Kidney tubule cell (primary cell): ENCODE results near the gene OSGEP.
A peak's percentile ranks its signal among the peaks of the same experiment; 100 is the strongest.

ENCODE experiments used
- DNase-seq: peaks from one replicate; pipeline ENCODE4 v3.0.0-alpha.2; 2018; ENCODE audit warnings: low spot score

Gene OSGEP

DNA sequence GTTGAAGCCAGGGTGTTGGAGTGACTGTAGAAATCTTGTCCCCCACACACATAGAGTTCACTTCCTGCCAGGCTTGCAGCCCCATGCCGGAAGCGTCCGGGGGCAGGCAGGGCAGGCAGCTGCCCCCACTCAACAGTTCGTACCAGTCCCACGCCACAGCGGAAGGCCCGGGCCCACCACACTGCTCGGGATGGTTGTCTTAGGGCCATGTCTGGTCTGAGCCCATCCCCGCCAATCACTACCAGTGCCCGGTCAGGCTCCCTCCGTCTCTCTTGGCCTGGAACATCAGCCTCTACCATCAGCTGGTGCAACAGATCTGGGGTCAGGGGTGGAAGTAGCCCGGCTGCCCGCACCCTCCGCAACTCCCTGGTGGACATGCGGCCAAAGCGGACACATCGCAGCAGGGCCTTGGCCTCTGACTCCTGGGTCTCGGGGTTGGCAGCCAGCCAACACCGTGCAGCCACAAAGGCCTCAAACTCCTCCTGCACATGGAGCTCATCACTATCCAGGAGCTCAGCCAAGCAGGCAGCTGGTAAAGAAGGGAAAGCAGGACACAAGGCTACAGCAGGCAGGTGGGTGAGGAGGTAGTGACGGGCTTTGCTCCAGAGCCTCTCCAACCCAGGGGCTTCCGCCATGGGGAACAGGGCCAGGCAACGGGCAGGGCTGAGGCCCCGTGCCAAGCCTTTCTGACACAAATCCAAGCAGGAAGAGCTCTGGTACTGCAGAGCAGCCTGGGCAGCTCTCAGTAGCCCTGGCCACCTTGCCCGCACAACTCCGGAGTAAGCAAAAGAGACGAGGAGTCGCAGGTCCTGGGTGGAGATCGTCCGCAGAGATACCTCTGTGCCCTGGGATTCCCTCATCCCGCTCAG lies 24.6 kb downstream of the OSGEP start:
- no peak for DNase-seq

DNA sequence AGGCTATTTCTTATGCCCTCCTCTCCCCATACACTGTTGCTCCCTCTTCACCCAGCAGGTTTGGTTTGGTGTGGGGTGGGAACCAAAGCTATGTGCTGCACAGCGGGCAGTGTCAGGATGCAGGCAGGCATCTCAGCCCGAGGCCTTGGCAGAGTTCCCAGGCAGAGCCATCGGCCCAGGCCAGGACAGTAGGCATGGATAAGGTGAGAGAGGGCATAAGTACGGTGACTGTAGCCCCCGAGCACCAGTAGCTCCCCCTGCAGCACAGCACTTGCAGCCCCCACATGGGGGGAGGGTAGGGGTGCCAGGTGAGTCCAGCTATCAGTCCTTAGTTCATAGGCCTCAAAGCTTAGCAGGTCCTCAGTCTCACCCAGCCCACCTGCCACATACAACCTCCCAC lies 25.8 kb downstream of the OSGEP start:
- no peak for DNase-seq

DNA sequence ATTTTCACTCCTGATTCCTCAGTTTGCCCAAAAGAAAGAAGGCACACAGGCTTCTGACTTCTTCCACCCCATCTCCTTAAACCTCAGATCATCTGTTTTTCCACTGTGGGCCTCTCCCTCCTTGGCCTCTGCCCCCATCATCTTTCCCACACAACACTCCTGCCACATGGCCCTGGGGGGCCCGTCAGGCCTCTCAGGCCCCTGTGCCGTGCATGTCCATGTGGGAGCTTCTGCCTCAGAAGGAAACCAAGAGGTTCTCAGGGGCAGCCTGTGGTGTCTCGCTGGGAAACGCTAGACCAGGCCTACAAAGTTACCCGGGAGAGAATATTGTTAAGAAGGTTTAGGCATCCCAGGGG lies 26.6 kb downstream of the OSGEP start:
- no peak for DNase-seq

DNA sequence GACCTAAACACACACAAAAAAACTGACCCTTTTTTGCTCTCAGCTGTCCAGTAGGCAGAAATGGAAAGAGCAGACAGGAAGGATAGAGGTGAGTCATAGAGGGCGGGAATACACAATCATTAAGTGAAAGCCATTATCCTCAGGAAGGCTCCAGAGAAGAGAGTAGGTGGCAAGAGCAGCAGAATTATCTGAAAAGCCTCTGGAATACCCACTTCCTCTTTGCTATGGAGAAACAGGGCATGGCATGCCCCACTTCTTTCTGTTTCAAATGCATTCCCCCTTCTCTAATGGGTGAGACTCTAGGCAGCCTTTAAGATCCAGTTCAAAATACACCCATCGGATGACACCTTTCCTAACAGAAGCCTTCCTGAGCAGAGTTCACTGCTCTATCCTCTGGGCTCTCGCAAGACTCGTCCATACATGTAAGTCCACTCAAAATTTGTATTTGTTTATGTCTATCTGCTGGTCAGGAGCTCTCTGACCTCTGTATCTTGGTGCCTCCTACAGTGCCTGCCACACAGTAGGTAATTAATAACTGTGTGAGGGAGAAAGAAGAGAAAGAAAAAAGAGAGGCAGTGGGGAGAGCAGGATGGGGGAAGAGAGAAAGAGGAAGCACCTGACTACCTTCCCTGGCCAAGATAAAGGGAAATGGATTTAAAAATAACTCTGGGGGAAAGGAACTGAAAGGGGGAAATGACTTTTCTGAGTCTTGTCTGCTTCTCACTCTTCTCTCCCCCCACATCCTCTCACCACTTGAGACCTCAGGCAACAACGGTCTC lies 27.2 kb downstream of the OSGEP start:
- DNase-seq = peak; percentile 73

DNA sequence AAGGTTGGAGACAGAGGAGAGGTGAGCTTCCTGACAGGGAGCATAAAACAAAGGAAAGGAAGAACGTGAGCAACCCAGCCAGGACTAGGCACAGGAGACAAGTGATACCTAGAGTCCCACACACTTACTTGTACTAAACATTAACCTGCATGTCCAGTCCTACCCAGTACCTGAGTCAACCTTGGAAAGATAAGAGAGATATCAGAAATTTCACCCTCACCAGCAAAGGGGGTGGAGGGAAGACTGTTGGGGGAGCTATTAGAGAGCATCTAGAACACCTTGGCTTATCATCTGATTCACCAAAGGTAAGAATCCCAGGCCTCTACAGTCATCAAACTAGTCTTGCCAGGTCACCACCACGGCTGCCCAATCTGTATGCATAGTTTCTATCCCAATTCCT lies 29.8 kb downstream of the OSGEP start:
- DNase-seq = no peak

DNA sequence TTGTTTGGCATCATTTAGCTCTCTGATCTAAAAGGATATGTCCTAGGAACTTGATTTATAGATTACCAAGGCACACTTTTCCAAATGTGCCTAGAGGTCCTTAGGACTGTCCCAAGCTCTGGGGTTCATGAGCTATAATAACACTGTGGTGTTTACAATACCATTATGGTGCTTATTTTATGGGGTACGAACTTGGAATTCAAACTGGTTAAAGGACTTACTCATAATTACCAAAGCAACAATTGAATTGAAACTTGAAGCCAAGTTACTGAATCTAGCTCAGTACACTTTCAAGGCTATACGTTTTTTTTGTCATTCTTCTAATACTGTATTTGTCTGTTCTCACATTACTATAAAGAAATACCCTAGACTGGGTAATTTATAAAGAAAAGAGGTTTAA lies 31.7 kb downstream of the OSGEP start:
- no peak for DNase-seq

DNA sequence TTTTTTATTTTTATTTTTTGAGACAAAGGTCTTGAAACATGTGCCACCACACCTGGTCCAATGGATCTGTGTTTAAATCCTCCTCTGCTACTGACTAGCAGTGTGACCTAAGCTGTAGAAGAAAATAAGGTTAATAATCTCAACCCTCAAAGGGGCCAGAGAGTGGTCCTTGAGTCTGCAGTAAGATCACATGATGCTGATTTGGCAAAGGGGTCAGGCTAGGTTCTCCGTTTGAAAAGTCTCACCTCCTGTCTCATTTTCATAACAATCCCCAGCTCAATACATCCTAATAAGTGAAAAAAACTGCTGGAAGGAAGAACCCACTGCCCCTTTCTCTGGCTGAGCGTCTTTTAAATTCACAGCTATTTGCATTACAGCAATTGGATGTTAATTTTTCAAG lies 33.3 kb downstream of the OSGEP start:
- DNase-seq = no peak

DNA sequence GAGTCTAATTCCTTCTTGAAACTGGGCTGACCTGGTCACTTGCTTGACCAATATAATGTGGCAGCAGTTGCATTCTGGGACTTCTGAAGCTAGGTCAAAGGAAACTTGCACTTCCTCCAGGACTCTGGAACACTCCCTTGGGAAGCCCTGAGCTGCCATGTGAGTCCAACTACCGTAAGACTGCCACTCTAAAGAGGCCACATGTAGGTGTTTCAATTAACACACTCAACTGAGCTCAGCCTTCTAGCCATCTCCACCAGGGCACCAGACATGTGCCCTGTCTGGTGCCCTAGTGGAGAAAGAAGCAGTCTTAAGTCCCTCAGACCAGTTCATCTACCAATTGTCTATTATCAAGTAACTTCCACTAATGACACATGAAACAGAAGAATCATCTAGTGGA lies 35.2 kb downstream of the OSGEP start:
- DNase-seq = no peak

DNA sequence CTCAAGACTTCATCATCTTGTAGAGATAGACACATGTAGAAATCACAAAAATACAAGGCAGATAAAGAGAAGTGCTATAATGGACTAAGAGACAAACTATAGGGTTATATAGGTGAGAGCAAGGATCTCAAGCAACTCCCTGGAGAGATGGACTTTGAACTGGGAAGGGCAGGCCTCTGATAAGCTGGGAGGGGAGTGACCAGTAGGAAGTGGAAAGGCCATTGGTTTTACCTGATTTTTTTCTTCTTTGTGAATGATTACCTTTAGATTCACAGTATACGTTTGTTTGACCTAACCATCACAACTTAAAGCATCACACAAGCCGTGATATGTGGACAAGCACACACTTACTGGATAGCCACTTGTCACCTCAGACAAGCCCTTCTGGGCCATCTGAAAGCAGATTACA lies 36.1 kb downstream of the OSGEP start:
- no peak for DNase-seq

DNA sequence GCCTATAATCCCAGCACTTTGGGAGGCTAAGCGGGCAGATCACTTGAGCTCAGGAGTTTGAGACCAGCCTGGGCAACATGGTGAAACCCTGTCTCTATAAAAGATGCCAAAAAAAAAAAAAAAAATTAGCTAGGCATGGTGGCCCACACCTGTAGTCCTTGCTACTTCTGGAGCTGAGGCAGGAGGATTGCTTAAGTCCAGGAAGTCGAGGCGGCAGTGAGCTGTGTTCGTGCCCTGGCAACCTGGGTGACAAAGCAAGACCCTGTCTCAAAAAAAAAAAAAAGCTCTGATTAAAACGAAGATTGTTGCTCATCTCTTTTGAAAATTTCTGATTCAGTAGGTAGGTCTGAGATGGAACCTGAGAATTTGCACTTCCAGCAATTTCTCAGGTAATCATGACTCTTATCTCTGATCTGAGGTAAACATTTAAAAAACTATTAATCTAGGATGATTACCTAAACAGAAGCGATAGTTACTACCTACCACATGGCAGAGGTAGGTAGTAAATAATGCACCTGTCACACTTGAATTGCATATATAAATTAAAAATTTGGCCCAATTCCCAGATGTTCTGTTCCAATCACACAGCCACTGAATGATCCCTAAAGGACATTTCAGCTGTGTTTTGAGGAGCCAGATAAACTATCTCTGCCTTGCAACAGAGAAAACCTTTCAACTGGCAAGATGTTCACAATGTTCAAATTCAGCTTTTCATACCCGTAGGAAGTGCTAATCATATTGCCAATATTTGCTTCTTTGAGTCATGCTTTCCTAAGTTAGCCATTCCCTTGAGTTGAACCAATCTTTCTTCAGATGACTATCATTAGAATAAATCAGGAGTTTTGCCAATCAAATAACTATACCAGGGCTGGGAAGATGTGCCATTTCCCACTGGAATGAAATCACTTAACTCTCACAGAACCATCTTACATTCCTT lies 37.1 kb downstream of the OSGEP start:
- no peak for DNase-seq

DNA sequence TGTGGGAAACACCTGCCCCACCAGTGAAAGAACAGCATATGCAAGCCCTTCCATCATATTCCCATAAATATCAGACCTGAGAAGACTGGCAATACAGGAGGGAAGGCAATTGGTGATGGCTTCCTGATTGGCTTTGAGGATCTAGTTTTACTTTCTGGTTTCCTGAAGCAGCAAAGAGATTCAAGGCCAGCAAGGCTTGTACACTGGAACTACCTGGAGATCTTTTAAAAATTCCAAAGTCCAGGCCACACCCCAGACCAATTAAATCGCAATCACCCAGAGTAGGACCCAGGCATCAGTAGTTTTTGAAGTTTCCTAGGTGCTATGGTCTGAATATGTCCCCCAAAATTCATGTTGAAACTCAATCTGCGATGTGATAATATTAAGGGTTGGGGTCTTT lies 38.4 kb downstream of the OSGEP start:
- DNase-seq = no peak

DNA sequence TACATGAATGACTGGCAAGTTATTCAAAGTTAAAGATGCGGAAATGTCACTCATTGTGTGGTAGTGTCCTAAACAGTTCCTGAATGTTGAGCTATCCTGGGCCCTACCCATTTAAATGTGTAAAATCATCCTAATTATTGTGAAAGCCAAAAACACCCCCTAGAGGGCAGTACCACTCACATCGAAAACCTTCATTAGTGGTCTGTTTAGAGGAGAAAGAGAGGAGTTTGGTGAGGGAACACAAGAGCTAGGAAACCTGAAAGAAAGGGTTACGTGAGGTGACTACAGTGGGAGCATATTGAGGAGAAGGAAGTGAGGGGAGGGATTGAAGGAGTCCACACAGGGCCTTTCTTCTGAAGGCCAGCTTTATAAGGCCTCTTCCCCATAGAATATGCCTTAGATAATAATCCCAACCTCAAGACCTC lies 38.8 kb downstream of the OSGEP start:
- peak; percentile 58 for DNase-seq

DNA sequence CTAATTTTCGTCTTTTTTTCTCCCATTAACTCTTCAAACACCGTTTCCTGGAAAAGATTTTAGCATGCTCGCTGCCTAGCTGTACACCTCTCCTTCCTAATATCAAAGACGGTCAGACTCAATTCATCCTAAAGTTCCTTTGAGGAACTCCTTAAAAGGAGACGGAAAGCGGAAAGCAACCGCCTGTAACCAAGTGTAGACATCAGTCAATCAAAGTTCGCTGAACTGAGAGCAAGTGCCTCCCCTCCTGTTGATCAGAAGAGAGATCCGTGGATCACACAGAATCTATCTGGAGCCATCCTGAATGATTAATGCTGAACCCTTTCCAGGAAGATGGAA lies 40.9 kb downstream of the OSGEP start:
- peak; percentile 60 for DNase-seq

DNA sequence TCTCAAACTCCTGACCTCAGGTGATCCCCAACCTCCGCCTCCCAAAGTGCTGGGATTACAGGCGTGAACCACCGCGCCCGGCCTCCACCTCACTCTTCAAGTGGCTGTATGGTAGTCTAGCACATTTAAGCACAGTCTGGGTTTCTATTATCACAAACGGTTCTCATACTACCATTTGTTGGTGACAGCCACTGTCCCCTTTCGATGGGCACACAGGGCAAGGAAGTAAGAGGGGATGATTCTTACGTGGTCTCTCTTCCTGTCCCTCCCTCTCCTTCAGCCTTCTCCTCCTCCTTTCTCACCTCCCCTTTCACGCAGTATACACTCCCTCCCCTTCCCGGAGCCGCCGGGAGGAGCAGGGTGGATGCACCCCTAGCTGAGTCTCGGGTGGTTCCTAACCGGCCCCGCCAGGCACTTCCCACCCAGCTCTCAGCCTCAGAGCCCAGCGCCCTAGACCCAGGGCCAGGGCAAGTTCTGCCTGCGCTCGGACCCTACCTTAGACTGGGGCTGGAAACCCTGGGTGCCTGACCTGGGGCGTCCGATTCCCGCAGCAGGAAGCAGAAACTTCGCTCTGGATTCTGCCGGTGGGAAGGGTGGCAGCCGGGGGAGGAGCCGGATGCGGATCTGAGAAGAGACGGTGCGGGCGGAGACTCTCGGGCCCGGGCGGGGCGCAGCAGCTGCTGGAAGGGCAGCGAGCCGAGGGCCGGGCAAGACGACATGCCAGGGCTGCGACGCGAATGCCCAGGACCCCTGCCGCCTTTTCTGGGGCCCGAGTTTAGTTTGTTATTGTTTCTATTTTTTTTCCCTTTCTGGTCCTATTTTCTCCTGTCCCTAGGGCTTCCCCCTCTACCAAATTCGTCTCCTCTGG lies 41.5 kb downstream of the OSGEP start, which contains the start of gene TEP1:
Gene TEP1 (minus strand): TSS at position 626 of the 868 bp plus-strand sequence. CDS start 5,062 bp downstream, outside the sequence.
- peak; percentile 92 for DNase-seq

DNA sequence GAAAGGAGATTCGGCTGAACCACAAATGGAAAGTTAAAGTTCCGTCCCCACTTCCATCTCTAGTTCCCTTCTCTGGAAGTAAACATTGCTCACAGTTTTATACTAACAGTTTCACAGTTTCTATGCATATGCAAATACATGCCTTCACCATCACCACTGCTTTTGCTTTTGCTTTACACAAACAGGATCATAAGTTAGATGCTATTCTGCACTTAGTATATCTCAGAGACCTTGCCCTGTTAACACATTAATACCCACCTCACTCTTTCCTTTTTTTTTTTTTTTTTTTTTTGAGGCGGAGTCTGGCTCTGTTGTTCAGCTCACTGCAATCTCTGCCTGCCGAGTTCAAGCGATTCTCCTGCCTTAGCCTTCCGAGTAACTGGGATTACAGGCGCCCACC lies 42.2 kb downstream of the OSGEP start:
- DNase-seq = no peak

DNA sequence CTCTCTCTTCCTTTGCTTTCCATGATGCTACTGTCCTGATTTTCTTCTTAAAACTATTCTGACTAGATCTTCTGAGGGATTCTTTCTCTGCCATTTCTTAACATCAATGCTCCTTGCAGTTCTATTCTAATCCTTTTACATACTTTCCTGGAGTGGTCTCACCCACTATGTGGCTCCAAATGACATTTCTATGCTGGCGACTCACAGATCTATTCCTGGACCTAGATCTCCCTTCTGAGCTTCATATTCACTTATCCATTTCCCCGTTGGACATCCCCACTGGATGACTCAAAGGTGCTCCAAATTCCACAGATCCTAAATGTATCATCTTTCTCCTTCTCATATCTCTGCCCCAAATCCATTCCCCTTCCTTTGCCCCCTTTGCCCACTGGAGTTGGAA lies 45.4 kb downstream of the OSGEP start:
- DNase-seq = peak; percentile 82

DNA sequence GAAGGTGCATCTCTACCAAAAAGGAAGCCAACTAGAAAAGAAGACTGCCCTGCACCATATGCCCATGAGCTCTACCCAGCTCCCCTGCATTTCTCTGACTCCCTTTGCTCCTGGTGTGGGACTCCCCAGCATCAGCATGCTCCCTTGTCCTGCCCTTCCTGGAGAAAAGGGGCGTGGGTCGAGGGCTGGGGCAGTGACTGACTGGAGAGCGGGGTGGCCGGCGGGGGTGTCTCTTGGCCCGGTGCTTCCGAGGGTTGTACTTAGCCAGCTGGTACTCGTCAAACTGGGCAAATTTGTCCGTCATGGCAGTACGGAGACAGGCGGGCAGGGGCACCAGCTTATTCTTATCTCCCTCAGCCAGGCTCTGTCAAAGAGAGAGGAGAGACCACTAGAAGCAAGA lies 51.1 kb downstream of the OSGEP start:
- no peak for DNase-seq

DNA sequence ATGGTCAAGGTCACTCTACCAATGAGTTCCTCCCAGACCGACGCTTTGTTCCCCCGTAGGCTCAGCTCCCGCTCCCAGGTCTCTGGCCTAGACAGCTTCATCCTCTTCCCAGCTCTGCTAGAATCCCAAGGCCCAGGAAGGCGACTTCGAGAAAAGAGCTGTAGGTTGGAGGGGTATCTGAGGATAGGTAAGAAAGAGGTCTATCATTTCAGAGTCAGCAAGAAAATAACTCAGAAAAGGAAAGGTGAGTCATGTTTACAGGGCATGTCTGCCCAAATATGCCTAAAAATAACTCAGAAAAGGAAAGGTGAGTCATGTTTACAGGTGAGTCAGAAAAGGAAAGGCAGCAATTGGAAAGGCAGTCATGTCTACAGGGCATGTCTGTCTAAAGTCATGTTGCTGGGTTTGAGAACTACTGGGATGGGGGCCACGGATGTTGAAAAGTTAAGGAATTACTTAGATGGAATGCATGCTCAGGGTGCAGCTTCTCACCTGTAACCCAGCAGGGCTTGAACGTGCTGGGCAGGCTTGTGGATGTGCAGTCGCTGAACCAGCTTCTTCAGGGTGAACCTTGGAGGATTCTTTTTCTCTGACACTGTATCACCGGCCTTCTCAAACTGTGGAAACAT lies 53.5 kb downstream of the OSGEP start:
- peak; percentile 95 for DNase-seq

DNA sequence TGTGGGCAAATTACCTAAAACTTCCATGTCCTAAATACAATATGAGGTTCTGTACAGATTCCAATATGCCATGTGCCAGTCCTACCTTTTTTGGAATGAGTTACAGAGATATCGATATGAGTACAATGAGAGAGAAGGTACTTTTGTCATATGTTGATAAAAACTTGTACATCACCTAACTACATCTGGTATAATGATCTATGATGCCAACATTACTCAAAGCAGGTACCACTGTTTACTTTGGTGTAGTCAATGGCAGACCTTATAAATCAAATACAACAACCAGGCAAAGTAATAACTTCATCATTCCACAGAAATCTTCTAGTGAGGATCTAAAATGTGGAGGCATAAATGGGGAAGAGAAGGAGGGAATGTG lies 54.0 kb downstream of the OSGEP start:
- DNase-seq = no peak

DNA sequence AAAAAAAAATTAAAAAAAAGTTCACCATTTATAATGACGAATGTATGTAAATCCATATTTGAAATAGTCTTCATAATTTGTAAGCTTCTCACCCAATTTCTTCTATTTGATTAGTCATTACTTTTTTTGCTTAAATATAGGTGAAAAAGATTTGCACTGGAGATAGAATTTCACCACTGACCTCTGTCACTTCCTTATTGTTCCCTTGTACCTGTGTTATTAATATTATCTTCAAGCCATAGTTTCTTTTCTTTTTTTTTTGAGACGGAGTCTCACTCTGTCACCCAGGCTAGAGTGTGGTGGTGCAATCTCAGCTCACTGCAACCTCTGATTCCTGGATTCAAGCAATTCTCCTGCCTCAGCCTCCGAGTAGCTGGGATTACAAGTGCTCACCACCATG lies 57.1 kb downstream of the OSGEP start:
- DNase-seq = no peak
